ENCODE results near the gene PPBP.

PPBP gene, protein sequence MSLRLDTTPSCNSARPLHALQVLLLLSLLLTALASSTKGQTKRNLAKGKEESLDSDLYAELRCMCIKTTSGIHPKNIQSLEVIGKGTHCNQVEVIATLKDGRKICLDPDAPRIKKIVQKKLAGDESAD

GRCh38 chr4:73988061-73988460 is at the start of gene PPBP:
Gene PPBP (minus strand): TSS chr4:73988190. CDS start chr4:73988103, 87 bp downstream.
- no peak for DNase-seq

- DNase-seq, result peak; percentile 61
These were observed 49.3 kb upstream of the PPBP start for GRCh38 chr4:74037076-74037955.

DNA sequence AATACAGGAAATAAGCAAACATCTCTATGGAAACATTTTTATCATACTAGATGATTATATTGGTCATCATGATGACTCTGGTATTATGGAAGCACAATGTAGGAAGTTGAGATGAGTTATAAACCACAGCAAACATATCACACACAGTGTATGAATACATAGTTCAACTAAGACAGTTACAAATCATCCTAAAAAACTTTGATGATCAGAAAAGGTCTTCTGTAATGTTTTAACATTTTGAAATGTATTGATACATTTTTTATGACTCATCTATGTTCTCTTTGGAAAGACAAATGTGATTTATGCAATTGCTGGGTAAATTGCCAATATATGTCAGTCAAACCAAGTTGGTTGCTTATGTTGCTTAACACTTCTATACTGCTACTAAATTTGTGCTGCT is 45.7 kb upstream of the PPBP start:
- no peak for DNase-seq

DNA sequence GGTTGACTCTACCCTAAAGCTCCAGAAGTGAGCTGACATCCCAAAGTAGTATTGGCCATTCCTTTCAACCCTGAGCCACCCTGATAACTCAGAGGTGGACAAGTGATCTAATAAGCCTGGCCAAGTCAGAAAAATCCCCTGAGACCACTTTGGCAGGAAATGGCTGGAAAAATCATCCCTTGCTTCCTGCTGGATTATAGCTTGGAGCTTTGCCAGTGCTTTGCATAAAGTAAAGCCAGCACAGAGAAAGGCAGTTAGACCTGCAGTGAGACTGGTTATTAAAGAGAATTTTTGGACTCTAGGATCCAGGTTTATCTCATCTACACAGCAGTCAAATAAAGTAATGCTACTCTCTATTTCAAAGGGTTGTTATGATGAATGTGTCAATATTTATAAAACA is 44.1 kb upstream of the PPBP start:
- peak; percentile 30 for DNase-seq

GRCh38 chr4:74031576-74031975 is 43.6 kb upstream of the PPBP start:
- DNase-seq, result no peak

GRCh38 chr4:74030285-74030684 is 42.3 kb upstream of the PPBP start:
- no peak for DNase-seq

DNA sequence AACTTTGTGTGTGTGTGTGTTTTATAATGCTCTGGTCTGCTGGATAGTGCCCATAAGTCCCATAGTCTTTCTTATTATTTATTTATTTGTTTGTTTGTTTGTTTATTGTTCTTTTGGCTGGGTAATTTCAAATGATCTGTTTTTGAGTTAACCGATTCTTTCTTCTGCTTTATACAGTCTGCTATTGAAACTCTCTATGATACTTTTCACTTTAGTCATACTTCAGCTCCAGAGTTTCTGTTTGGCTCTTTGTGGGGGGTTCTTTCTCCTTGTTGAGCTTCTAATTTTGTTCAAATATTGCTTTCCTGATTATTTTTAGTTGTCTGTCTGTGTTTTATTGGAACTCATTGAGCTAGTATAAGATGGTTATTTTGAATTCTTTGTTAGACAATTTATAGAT is 40.5 kb upstream of the PPBP start:
- DNase-seq, result no peak

GRCh38 chr4:74023709-74024108 is 35.7 kb upstream of the PPBP start:
- no peak for DNase-seq

DNA sequence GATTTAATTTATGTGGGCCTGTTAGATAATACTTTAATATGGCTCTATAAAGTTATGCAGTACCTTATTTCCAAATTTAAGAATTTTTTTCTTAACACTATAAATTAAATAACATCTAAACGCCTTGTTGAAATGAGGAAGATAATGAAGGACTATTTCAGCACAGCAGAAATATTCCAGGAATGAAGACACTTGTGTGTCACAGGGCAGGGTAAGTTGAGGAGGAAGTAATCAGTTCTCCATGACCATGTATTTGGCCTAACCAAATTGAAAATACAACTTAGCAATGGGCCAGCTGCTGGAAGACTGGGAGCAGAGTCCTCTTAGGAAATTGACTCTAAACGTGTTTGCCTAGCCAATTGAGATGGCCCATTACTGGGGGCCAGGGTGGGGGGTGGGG is 33.6 kb upstream of the PPBP start:
- no peak for DNase-seq

DNA sequence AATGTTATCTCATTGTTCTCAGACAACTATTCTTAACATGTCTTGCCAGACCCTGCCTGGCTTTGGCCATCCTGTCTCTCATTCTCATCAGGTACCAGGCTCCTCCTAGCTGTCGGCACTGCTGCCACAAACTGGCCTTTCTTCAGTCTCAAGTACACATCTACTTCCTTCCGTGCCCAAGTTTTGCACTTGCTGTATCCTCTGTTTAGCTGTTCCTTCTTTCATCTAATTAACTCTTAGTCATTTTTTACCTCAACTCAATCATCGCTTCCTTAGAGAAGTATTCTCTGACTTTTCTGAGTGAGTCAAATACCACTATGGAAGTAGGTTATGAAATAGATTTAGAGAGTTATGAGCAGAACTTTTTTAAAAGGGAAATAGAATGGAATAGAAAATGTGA is 30.8 kb upstream of the PPBP start:
- no peak for DNase-seq

- DNase-seq, result no peak
These were observed 30.1 kb upstream of the PPBP start for GRCh38 chr4:74018116-74018515.

DNA sequence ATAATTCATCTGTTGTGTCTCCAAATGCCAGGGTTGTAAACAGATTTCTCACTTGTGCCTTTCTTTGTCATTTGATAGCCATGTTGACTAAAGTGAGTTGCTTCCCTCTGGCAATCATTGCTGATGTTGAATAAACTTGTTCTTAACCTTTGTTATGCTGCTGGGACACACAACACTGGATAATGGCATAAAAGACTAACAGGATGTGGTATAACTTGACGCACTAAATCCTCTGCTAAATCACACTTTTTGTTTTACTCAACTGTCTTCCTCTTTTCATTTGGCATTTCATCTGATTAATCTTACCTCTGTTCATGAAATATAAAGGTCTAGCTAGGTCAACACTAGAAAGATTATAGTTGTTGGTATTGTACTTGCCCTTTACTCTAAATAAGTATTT is 28.1 kb upstream of the PPBP start:
- DNase-seq, result no peak

DNA sequence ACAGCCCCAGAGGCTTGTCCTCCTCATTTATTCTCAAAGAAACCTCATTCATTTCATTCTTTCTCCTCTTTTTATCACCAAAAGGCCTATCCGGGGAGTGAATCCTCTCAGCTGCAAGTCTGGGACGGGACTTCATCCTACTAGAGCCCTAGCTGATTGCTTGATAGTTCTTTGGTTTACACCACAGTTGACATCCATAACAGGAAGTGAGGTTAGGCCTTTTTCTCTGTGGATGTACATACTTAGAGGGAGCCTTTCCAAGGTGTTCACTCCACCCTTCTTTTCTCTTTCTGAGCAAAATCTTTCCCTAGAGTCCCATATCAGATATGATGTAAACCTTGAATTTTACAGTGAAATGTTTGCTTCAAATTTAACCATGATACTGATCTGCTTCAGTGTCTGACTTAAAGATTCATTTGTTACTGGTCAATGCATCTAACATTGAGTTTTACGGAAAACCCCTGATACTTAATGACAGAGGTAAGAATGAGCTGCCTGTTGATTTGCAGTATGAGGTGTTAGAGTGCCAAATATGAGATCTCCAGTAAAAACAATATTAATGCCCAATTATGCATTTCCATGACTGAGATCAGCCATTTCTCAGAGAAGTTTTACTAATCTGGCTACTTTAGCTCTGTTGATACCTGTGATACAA is 27.3 kb upstream of the PPBP start:
- no peak for DNase-seq

- no peak for DNase-seq
These were observed 26.3 kb upstream of the PPBP start for GRCh38 chr4:74014332-74014731.

GRCh38 chr4:74013264-74013663 is 25.3 kb upstream of the PPBP start:
- DNase-seq, result no peak

DNA sequence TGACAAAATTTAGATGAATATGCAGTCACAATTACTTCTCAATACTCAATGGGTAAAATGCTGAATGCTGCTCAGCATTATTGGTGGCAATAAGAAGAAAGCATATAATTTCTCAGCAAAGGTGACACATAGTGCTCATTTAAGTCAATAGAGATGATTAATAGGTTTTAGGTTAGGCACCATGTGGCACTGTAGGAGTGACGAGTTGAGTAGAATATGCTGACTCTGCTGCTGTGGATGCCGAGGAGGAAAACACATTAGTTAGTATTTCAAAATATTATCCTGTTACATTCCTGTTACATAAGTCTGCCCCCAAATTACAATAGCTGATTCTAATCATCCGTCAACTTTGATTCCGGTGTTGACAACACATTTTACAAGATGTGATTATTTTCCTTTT is 24.1 kb upstream of the PPBP start:
- no peak for DNase-seq

DNA sequence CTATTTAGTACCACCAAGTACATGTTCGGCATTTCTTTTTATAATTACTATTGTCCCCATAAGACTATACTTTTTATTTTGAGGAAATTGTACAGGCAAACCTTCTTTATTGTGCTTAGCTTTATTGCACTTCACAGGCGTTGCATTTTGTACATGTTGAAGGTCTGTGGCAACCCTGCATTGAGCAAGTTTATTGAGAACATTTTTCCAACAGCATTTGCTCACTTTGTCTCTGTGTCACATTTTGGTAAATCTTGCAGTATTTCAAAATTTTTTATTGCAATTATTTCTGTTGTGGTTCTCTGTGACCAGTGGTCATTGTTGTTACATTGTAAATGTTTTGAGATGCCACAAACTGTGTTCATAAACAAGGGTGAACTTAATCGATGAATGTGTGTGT is 21.3 kb upstream of the PPBP start:
- DNase-seq, result no peak

- no peak for DNase-seq
These were observed 18.1 kb upstream of the PPBP start for GRCh38 chr4:74006009-74006476.

- no peak for DNase-seq
These were observed 17.5 kb upstream of the PPBP start for GRCh38 chr4:74005528-74005927.

- DNase-seq, result no peak
These were observed 16.7 kb upstream of the PPBP start for GRCh38 chr4:74004668-74005067.

DNA sequence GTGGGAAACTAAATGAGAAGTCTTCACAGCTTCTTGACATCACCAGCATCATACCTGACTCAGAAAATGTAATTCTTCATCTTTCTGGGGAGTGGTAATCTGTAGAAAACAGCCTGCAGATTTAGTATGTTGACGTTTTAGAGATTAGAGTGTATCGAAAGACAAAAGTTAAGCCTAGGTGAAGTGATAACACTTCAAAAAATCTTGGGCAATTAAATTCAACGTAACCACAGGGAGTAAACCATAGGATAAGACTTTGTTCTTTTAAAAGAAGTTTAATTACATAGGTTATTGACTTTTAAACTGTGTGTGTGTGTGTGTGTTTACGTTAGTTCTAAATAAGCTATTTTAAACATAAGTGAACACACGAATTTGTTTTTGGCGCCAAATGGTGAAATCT is 12.3 kb upstream of the PPBP start:
- no peak for DNase-seq

- DNase-seq, result no peak
These were observed 10.3 kb upstream of the PPBP start, which contains the start of gene CXCL5 for GRCh38 chr4:73998040-73999011. Gene CXCL5 (minus strand): TSS chr4:73998677. CDS start chr4:73998581, 96 bp downstream.

- DNase-seq, result no peak
These were observed 4.1 kb upstream of the PPBP start for GRCh38 chr4:73992050-73992449.

Data from NCI-H82 (cell line).